ENCODE measurements around the gene CEP41.
"Not testable (repeated sequence)": the region's sequence is repeated elsewhere in the genome, so short reads cannot be mapped to it uniquely, and the experiment has no call there.

CEP41 gene

GRCh38 chr7:130385600-130386066 lies 55.2 kb downstream of the CEP41 start:
- DNase-seq: no peak

- DNase-seq: no peak
These were observed 55.8 kb downstream of the CEP41 start for GRCh38 chr7:130384841-130385599.

GRCh38 chr7:130384371-130384801 lies 56.4 kb downstream of the CEP41 start:
- DNase-seq: no peak

GRCh38 chr7:130383187-130383980 lies 57.4 kb downstream of the CEP41 start:
- peak; percentile 0 for DNase-seq

- no peak for DNase-seq
These were observed 59.1 kb downstream of the CEP41 start for GRCh38 chr7:130381468-130382312.

- DNase-seq: no peak
These were observed 59.9 kb downstream of the CEP41 start for GRCh38 chr7:130380861-130381455.

- DNase-seq: no peak
These were observed 60.6 kb downstream of the CEP41 start, which contains the start of gene CPA1 for GRCh38 chr7:130379921-130380860. CPA1 (plus strand) TSS chr7:130380494; CDS start chr7:130380521, 27 bp downstream.

GRCh38 chr7:130379532-130379920 lies 61.3 kb downstream of the CEP41 start:
- no peak for DNase-seq

- DNase-seq: no peak
These were observed 61.8 kb downstream of the CEP41 start for GRCh38 chr7:130379019-130379418.

- no peak for DNase-seq
These were observed 63.6 kb downstream of the CEP41 start for GRCh38 chr7:130377178-130377577.

GRCh38 chr7:130376461-130376860 lies 64.4 kb downstream of the CEP41 start:
- DNase-seq: not testable (repeated sequence)

- DNase-seq: no peak
These were observed 66.3 kb downstream of the CEP41 start for GRCh38 chr7:130374507-130374906.

- DNase-seq: no peak
These were observed 68.2 kb downstream of the CEP41 start for GRCh38 chr7:130372402-130373165.

- no peak for DNase-seq
These were observed 69.8 kb downstream of the CEP41 start for GRCh38 chr7:130371046-130371445.

GRCh38 chr7:130369831-130370550 lies 70.8 kb downstream of the CEP41 start:
- no peak for DNase-seq

GRCh38 chr7:130369110-130369711 lies 71.6 kb downstream of the CEP41 start:
- DNase-seq: no peak

- no peak for DNase-seq
These were observed 72.7 kb downstream of the CEP41 start for GRCh38 chr7:130367836-130368746.

GRCh38 chr7:130367088-130367755 lies 73.6 kb downstream of the CEP41 start:
- DNase-seq: no peak
